ENCODE results near the gene VAMP4. TPM values are rescaled to one million over a fixed set of nuclear protein-coding genes. Genes with fewer than 3 reads are reported as not detected.

The VAMP4 gene
- total RNA-seq, 1 donor = 7.6 TPM

GRCh38 chr1:171769754-171770153 lies 27.9 kb upstream of the VAMP4 start:
- Histone ChIP-seq H3K4me3 (ENCODE audit: insufficient read depth, low read length) (no peak overlapping the region), H3K9me3 (ENCODE audit: low read depth, low read length) (no peaks in the 10 kb centered on the region), H3K27ac (ENCODE audit: low read depth, low read length) (no peak overlapping the region), H3K4me2 (ENCODE audit: insufficient read depth, low read length) (no peak overlapping the region), H4K20me1 (ENCODE audit: insufficient read depth, low read length) (no peaks in the 10 kb centered on the region), H3K4me1 (ENCODE audit: insufficient read depth, low read length) (no peaks in the 10 kb centered on the region), H3K79me2 (ENCODE audit: insufficient read depth, low read length) (no peaks in the 10 kb centered on the region), H3K36me3 (ENCODE audit: insufficient read depth, low read length) (no peaks in the 10 kb centered on the region), H2AFZ (ENCODE audit: low read length) (no peak overlapping the region), H3K27me3 (ENCODE audit: insufficient read depth, low read length) (peaks cover 3% of the 10 kb centered on the region)
- DNase-seq (ENCODE audit: insufficient read length, low spot score, missing footprints) = no peak
- TF ChIP-seq CTCF (IDR thresholded peaks at IDR 0.05; ENCODE audit: extremely low read depth, low read depth, low read length) = no peak

GRCh38 chr1:171769171-171769570 lies 27.3 kb upstream of the VAMP4 start:
- Histone ChIP-seq H4K20me1 (ENCODE audit: insufficient read depth, low read length) (no peaks in the 10 kb centered on the region), H3K36me3 (ENCODE audit: insufficient read depth, low read length) (no peaks in the 10 kb centered on the region), H2AFZ (ENCODE audit: low read length) (no peak overlapping the region), H3K4me2 (ENCODE audit: insufficient read depth, low read length) (no peak overlapping the region), H3K9me3 (ENCODE audit: low read depth, low read length) (no peaks in the 10 kb centered on the region), H3K27ac (ENCODE audit: low read depth, low read length) (no peak overlapping the region), H3K4me3 (ENCODE audit: insufficient read depth, low read length) (no peak overlapping the region), H3K79me2 (ENCODE audit: insufficient read depth, low read length) (no peaks in the 10 kb centered on the region), H3K4me1 (ENCODE audit: insufficient read depth, low read length) (no peaks in the 10 kb centered on the region), H3K27me3 (ENCODE audit: insufficient read depth, low read length) (peaks cover 9% of the 10 kb centered on the region)
- TF ChIP-seq CTCF (IDR thresholded peaks at IDR 0.05; ENCODE audit: extremely low read depth, low read depth, low read length) = no peak
- DNase-seq (ENCODE audit: insufficient read length, low spot score, missing footprints) = no peak

GRCh38 chr1:171763764-171764163 lies 21.9 kb upstream of the VAMP4 start:
- H3K36me3 ChIP-seq (ENCODE audit: insufficient read depth, low read length) = no peaks in the 10 kb centered on the region
- H2AFZ ChIP-seq (ENCODE audit: low read length) = no peak overlapping the region
- peaks cover 17% of the 10 kb centered on the region for H3K27me3 ChIP-seq (ENCODE audit: insufficient read depth, low read length)
- no peaks in the 10 kb centered on the region for H3K4me1 ChIP-seq (ENCODE audit: insufficient read depth, low read length)
- DNase-seq (ENCODE audit: insufficient read length, low spot score, missing footprints) = no peak
- no peak overlapping the region for H3K27ac ChIP-seq (ENCODE audit: low read depth, low read length)
- H4K20me1 ChIP-seq (ENCODE audit: insufficient read depth, low read length) = no peaks in the 10 kb centered on the region
- no peaks in the 10 kb centered on the region for H3K9me3 ChIP-seq (ENCODE audit: low read depth, low read length)
- H3K79me2 ChIP-seq (ENCODE audit: insufficient read depth, low read length) = no peaks in the 10 kb centered on the region
- H3K4me3 ChIP-seq (ENCODE audit: insufficient read depth, low read length) = no peak overlapping the region
- no peak for TF ChIP-seq CTCF (IDR thresholded peaks at IDR 0.05; ENCODE audit: extremely low read depth, low read depth, low read length)
- no peak overlapping the region for H3K4me2 ChIP-seq (ENCODE audit: insufficient read depth, low read length)

GRCh38 chr1:171762143-171762563 lies 20.3 kb upstream of the VAMP4 start:
- no peaks in the 10 kb centered on the region for H3K79me2 ChIP-seq (ENCODE audit: insufficient read depth, low read length)
- H3K4me1 ChIP-seq (ENCODE audit: insufficient read depth, low read length) = no peaks in the 10 kb centered on the region
- H3K4me3 ChIP-seq (ENCODE audit: insufficient read depth, low read length) = no peak overlapping the region
- H3K27me3 ChIP-seq (ENCODE audit: insufficient read depth, low read length) = peaks cover 17% of the 10 kb centered on the region
- H3K4me2 ChIP-seq (ENCODE audit: insufficient read depth, low read length) = no peak overlapping the region
- no peak overlapping the region for H2AFZ ChIP-seq (ENCODE audit: low read length)
- no peaks in the 10 kb centered on the region for H4K20me1 ChIP-seq (ENCODE audit: insufficient read depth, low read length)
- no peak for TF ChIP-seq CTCF (IDR thresholded peaks at IDR 0.05; ENCODE audit: extremely low read depth, low read depth, low read length)
- no peak overlapping the region for H3K27ac ChIP-seq (ENCODE audit: low read depth, low read length)
- no peak for DNase-seq (ENCODE audit: insufficient read length, low spot score, missing footprints)
- H3K9me3 ChIP-seq (ENCODE audit: low read depth, low read length) = no peaks in the 10 kb centered on the region
- H3K36me3 ChIP-seq (ENCODE audit: insufficient read depth, low read length) = no peaks in the 10 kb centered on the region

Measured in osteoblast (primary cell).